Fibroblast of the aortic adventitia (primary cell): Measurements from ENCODE around the gene GNPDA1. TPM values are rescaled to one million over a fixed set of nuclear protein-coding genes. Genes with fewer than 3 reads are reported as not detected.

ENCODE experiments used
- DNase-seq: peaks from one replicate; pipeline ENCODE4 v3.0.0-alpha.2; 2010; ENCODE audit warnings: low read depth
- H3K4me3 ChIP-seq: 2 replicates; pipeline ENCODE4 v1.5.1; 2011; ENCODE audit warnings: low read depth, mild to moderate bottlenecking, control low read depth, low read length, moderate library complexity
- CTCF ChIP-seq: IDR thresholded peaks from 2 replicates; pipeline ENCODE4 v1.5.1; 2011; ENCODE audit warnings: mild to moderate bottlenecking, low read length, control low read depth, inconsistent platforms; ENCODE audit not compliant: insufficient read depth
- total RNA-seq: library from RNA; depleted of rRNA; stranded (reverse); fragments of >200 nt; gene quantifications from 2 replicates; pipeline ENCODE4 v1.2.3, GENCODE V29; 2012; ENCODE audit warnings: low replicate concordance

Gene GNPDA1
- total RNA-seq, 1 donor = 62.3 TPM

DNA sequence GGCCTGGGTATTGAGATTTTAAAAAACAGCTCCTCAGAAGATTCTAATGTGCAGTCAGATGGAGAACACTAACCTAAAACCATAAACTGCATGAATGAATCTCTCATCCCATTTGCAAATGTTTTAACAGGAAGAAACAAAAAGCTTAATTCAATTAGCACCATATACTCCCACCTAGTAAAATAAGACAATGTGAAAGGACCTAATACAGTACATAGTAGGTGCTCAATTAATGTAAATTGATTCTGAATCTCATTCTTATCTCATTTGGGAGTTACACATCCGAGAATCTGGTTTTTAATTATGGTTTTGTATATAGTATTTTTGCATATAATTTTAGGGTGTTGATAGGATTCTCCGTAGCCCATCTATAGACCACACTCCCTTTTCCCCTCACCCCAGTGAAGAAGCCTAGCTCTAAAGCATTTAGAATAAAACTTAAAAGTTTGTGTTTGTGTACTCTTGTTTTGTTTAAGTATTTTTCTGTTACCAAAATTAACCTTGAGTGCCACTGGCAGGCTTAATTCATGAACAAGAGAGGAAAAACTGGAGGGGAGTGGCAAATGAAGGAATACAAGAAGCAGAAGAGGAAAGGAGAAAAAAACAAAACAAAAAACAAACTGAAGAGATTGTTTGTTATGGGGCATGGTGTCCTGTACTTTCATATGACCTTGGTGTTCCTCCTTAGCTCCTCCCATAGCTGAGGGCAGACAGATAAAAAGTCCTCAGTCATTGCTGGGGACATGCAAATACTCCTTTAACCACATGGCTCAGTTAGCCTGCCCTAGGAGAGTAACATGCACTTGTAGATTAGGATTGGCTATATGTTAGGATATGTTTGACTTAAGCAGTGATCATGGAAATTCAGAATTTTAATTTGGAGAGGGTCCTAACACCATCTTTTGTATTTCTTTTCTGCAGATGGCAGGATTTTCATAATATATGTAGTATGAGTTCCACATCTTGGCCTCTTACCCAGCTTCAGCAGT lies 42.8 kb downstream of the GNPDA1 start:
- peak overlapping the region; percentile 81 for H3K4me3 ChIP-seq
- no peak for TF ChIP-seq CTCF
- peak; percentile 21 for DNase-seq

GRCh38 chr5:141968914-141969608 lies 43.8 kb downstream of the GNPDA1 start, which contains the start of gene RNF14:
Gene RNF14, plus strand, starts transcription at chr5:141969105. Its CDS starts 4,484 bp downstream, at chr5:141973589.
- peak; percentile 76 for TF ChIP-seq CTCF
- DNase-seq = peak; percentile 87
- H3K4me3 ChIP-seq = peak within 1 kb of the TSS; percentile 81

DNA sequence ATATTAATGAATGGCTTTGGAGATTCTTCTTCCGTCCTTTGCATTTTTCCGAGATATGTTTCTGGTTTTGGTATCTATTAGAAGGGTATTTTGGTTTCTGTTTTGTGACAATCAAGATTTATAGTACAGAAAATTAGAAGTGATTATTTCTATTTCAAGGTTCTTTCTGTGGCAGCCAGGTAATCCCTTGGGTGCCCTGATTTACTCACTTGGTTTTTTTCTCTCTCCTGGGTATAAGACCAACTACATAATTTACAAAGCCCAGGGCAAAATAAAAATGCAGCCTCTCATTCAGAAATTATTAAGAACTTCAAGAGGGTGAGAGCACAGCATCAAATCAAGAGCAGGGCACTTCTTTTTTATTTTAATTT lies 45.9 kb downstream of the GNPDA1 start:
- H3K4me3 ChIP-seq = no peak overlapping the region
- DNase-seq = no peak
- TF ChIP-seq CTCF = no peak

DNA sequence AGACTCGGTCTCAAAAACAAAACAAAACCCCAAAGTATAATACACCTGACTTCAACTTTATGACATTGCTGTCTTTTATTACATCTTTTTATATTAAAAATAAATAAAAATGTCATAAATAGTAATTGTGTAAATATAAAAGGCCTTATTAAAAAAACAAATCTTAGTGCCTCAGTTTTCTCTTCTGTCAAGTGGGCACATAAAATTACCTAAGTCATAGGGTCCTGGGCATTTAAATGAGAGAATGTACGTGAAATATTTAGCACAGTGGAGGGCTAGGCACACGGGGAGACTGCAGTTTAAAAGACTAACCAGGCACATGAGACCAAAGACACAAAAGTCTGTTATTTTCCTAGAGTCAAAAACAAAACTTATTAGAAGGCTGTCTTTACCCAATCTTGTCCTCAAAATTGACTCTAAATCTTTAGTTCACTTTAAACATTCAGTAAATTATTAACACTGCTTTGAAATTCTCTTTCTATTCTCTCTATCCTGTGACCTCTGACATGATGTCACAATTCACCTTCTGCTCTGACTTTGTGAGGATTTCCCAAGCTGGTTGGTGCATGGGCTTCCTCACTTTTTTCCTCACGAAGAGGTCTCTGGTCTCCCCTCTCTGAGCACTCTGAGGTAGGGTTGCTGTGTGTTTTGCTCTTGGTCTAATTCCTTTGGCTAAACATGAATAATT lies 46.4 kb downstream of the GNPDA1 start:
- no peak overlapping the region for H3K4me3 ChIP-seq
- no peak for DNase-seq
- TF ChIP-seq CTCF = no peak

DNA sequence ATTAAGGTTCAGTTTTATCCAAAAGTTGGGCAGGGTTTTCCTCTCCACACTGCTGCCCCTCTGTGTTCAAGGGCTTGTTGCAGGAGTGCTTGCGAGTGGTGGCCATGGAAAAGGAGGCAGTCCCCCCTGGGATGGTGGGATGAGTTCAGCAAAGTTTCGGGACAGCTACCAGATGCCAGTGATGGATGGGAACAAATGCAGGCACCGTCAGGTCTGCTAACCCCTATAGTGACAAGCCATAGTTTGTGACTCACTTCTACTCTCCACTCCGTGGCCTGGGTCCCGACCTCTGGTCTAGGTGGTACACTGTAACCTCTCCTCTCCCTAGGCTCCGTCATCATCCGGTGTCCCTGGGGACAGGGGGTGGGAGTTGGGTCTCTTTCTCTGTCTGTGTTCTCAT lies 47.8 kb downstream of the GNPDA1 start:
- TF ChIP-seq CTCF = no peak
- no peak overlapping the region for H3K4me3 ChIP-seq

GRCh38 chr5:141963701-141964100 lies 49.1 kb downstream of the GNPDA1 start:
- no peak overlapping the region for H3K4me3 ChIP-seq
- no peak for TF ChIP-seq CTCF
- no peak for DNase-seq

More for the DNA sequence above, 47.8 kb downstream of the GNPDA1 start:
- DNase-seq = no peak
